ENCODE data around the gene CAP2.
"Not testable (repeated sequence)": the region's sequence is repeated elsewhere in the genome, so short reads cannot be mapped to it uniquely, and the experiment has no call there.

Gene CAP2

GRCh38 chr6:17580518-17581048 is 187.2 kb downstream of the CAP2 start:
- no peaks in the 10 kb centered on the region for H3K9me3 ChIP-seq (ENCODE audit: low read length)
- H3K9ac ChIP-seq (ENCODE audit: low read length) = no peak overlapping the region
- no peaks in the 10 kb centered on the region for H4K20me1 ChIP-seq (ENCODE audit: insufficient read depth, low read length)
- H2AFZ ChIP-seq (ENCODE audit: low read length) = no peak overlapping the region
- H3K4me3 ChIP-seq (ENCODE audit: low read depth, low read length, poor library complexity, severe bottlenecking) = no peak overlapping the region
- no peaks in the 10 kb centered on the region for H3K27me3 ChIP-seq (ENCODE audit: insufficient read depth, low read length)
- H3K79me2 ChIP-seq (ENCODE audit: insufficient read depth, low read length) = no peaks in the 10 kb centered on the region
- H3K27ac ChIP-seq (ENCODE audit: low read depth, low read length, poor library complexity, severe bottlenecking) = no peak overlapping the region
- no peak overlapping the region for H3K4me2 ChIP-seq (ENCODE audit: low read length)
- no peaks in the 10 kb centered on the region for H3K36me3 ChIP-seq (ENCODE audit: insufficient read depth, low read length)
- no peaks in the 10 kb centered on the region for H3K4me1 ChIP-seq (ENCODE audit: insufficient read depth, low read length, severe bottlenecking)
- TF ChIP-seq EZH2 (IDR thresholded peaks at IDR 0.05; ENCODE audit: borderline replicate concordance, low read length) (no peak), CTCF (IDR thresholded peaks at IDR 0.05; ENCODE audit: low read length) (no peak)
- H3K9me2 ChIP-seq (ENCODE audit: low read depth, low read length) = no peaks in the 10 kb centered on the region
- H3F3A ChIP-seq (ENCODE audit: insufficient read depth, low read length) = no peaks in the 10 kb centered on the region

GRCh38 chr6:17581282-17581681 is 187.9 kb downstream of the CAP2 start:
- not testable (repeated sequence) for H3K4me2 ChIP-seq (ENCODE audit: low read length); H3K9me3 ChIP-seq (ENCODE audit: low read length); H3K27ac ChIP-seq (ENCODE audit: low read depth, low read length, poor library complexity, severe bottlenecking); H3K27me3 ChIP-seq (ENCODE audit: insufficient read depth, low read length); H3K9ac ChIP-seq (ENCODE audit: low read length); H3K9me2 ChIP-seq (ENCODE audit: low read depth, low read length); H3F3A ChIP-seq (ENCODE audit: insufficient read depth, low read length); H2AFZ ChIP-seq (ENCODE audit: low read length); H3K4me1 ChIP-seq (ENCODE audit: insufficient read depth, low read length, severe bottlenecking); H3K79me2 ChIP-seq (ENCODE audit: insufficient read depth, low read length); H4K20me1 ChIP-seq (ENCODE audit: insufficient read depth, low read length); H3K4me3 ChIP-seq (ENCODE audit: low read depth, low read length, poor library complexity, severe bottlenecking); H3K36me3 ChIP-seq (ENCODE audit: insufficient read depth, low read length)

GRCh38 chr6:17583811-17584210 is 190.4 kb downstream of the CAP2 start:
- Histone ChIP-seq H3K4me2 (ENCODE audit: low read length) (no peak overlapping the region), H3F3A (ENCODE audit: insufficient read depth, low read length) (no peaks in the 10 kb centered on the region), H3K4me3 (ENCODE audit: low read depth, low read length, poor library complexity, severe bottlenecking) (no peak overlapping the region), H3K9ac (ENCODE audit: low read length) (no peak overlapping the region), H4K20me1 (ENCODE audit: insufficient read depth, low read length) (no peaks in the 10 kb centered on the region), H3K4me1 (ENCODE audit: insufficient read depth, low read length, severe bottlenecking) (no peaks in the 10 kb centered on the region), H3K9me3 (ENCODE audit: low read length) (no peaks in the 10 kb centered on the region), H3K36me3 (ENCODE audit: insufficient read depth, low read length) (no peaks in the 10 kb centered on the region), H3K9me2 (ENCODE audit: low read depth, low read length) (no peaks in the 10 kb centered on the region), H2AFZ (ENCODE audit: low read length) (no peak overlapping the region), H3K27ac (ENCODE audit: low read depth, low read length, poor library complexity, severe bottlenecking) (no peak overlapping the region), H3K79me2 (ENCODE audit: insufficient read depth, low read length) (no peaks in the 10 kb centered on the region), H3K27me3 (ENCODE audit: insufficient read depth, low read length) (no peaks in the 10 kb centered on the region)
- TF ChIP-seq EZH2 (IDR thresholded peaks at IDR 0.05; ENCODE audit: borderline replicate concordance, low read length) = no peak
- no peak for TF ChIP-seq CTCF (IDR thresholded peaks at IDR 0.05; ENCODE audit: low read length)

GRCh38 chr6:17584241-17584803 is 190.9 kb downstream of the CAP2 start:
- no peaks in the 10 kb centered on the region for H3F3A ChIP-seq (ENCODE audit: insufficient read depth, low read length)
- no peaks in the 10 kb centered on the region for H4K20me1 ChIP-seq (ENCODE audit: insufficient read depth, low read length)
- H3K9ac ChIP-seq (ENCODE audit: low read length) = no peak overlapping the region
- H3K4me3 ChIP-seq (ENCODE audit: low read depth, low read length, poor library complexity, severe bottlenecking) = no peak overlapping the region
- H3K27me3 ChIP-seq (ENCODE audit: insufficient read depth, low read length) = no peaks in the 10 kb centered on the region
- H3K9me3 ChIP-seq (ENCODE audit: low read length) = no peaks in the 10 kb centered on the region
- H3K27ac ChIP-seq (ENCODE audit: low read depth, low read length, poor library complexity, severe bottlenecking) = no peak overlapping the region
- TF ChIP-seq CTCF (IDR thresholded peaks at IDR 0.05; ENCODE audit: low read length) (peak; percentile 82), EZH2 (IDR thresholded peaks at IDR 0.05; ENCODE audit: borderline replicate concordance, low read length) (no peak)
- H3K4me1 ChIP-seq (ENCODE audit: insufficient read depth, low read length, severe bottlenecking) = no peaks in the 10 kb centered on the region
- H3K4me2 ChIP-seq (ENCODE audit: low read length) = no peak overlapping the region
- no peaks in the 10 kb centered on the region for H3K79me2 ChIP-seq (ENCODE audit: insufficient read depth, low read length)
- H3K9me2 ChIP-seq (ENCODE audit: low read depth, low read length) = no peaks in the 10 kb centered on the region
- no peaks in the 10 kb centered on the region for H3K36me3 ChIP-seq (ENCODE audit: insufficient read depth, low read length)
- no peak overlapping the region for H2AFZ ChIP-seq (ENCODE audit: low read length)

Data from OCI-LY1 (cell line).